HG03378 (cell line): ENCODE measurements around the gene ALG9.
"Not testable (repeated sequence)": the region's sequence is repeated elsewhere in the genome, so short reads cannot be mapped to it uniquely, and the experiment has no call there.

Experiments used
- ATAC-seq: cut with Tn5 transposase; IDR thresholded peaks from one replicate; pipeline ENCODE4 v1.9.1; 2021; ENCODE audit warnings: mild to moderate bottlenecking, moderate library complexity; ENCODE audit not compliant: unreplicated experiment

ALG9 gene

DNA sequence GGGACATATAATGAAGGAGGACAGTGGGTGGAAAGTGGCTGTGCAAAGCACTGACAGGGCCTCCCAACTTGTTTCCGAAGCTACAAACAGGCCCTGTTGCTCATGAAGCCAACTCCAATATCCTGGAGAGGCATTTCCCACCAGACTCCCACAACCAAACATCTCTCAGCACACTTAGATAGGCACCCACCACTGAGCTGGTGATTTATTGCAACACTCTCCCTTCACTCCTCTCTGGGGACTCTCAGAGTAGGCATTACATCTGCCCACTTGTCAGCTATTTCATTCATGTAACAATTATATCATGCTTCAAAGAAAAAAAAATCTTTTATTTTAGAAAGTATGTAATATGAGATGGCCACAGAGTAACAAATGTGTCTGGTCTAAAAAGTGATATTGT, 73.1 kb downstream of the ALG9 start:
- no peak for ATAC-seq

DNA sequence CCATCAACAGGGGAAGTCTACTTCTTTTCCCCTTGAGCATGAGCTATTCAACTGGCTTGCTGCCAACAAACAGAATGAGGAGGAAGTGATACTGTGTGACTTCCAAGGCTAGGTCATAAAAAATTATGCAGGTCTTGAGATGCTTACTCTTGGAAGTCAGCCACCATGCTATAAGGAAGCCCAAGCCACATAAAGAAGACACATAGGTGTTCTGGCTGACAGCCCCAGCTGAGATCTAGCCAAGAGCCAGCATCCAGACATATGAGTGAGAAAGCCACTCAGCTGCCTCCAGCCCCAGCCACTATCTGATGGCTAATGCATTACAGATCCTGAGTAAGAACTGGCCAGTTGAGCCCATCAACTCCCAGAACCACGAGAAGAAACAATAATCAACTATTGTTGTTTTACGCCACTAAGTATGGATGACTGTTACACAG, 74.2 kb downstream of the ALG9 start:
- ATAC-seq: peak; percentile 69

DNA sequence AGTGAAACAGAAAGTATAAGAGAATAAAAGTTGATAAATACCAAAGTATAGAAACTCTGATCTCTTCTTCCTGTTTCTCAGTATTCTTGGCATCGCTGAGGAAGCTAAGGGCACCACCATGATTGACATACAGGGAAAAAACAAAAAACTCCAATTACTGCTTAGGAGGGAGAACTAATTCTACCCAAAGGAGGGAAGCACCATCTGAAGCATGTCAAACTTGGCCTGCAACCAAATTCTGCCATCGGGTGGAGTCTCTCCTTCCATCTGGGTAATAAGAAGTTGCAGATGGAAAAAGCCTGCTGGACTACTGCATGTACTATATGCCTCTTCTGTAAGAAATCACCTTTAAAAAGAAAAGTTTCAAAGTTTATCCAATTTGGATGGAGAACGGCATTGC, 74.7 kb downstream of the ALG9 start:
- ATAC-seq: no peak

- ATAC-seq: no peak
These were observed 75.9 kb downstream of the ALG9 start for GRCh38 chr11:111795334-111795985.

DNA sequence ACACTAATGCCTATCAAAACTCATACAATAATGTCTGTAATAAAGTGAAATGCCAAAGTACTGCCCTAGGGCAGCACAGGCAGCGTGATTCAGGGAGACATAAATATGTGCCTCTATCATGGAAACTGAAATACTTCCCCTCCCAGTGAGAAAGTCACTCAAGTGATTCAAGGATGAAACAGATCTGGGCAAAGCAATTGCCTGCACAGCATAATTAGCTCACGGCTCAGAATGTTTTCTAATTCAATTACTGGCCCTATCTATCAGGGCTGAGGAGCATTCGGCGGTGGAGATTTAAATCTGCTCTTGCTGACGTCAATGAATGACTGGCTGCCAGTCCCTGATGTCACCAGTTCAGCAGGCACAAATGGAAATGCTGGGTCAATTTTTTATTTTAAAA, 77.5 kb downstream of the ALG9 start:
- no peak for ATAC-seq

DNA sequence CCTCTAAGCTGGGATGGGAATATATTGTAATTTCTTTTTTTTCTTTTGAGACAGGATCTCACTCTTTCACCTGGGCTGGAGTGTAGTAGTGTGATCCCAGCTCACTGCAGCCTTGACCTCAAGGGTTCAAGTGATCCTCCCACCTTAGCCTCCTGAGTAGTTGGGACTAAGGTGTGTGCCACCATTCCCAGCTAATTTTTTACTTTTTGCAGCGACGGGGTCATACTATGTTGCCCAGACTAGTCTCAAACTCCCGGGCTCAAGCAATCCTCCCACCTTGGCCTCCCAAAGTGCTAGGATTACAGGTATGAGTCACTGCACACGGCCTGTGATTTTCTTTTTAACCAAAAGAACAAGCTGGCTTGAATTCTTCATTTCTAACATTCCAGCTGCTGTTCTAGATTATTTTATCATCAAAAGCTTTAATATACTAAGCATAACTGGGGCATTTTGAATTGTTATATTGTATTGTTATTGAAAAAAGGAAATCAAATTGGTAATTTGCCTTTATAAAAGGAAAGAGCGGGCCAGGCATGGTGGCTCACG, 78.4 kb downstream of the ALG9 start:
- ATAC-seq: no peak

GRCh38 chr11:111792314-111792713, 79.1 kb downstream of the ALG9 start:
- ATAC-seq: no peak

- no peak for ATAC-seq
These were observed 82.9 kb downstream of the ALG9 start for GRCh38 chr11:111788464-111788863.

DNA sequence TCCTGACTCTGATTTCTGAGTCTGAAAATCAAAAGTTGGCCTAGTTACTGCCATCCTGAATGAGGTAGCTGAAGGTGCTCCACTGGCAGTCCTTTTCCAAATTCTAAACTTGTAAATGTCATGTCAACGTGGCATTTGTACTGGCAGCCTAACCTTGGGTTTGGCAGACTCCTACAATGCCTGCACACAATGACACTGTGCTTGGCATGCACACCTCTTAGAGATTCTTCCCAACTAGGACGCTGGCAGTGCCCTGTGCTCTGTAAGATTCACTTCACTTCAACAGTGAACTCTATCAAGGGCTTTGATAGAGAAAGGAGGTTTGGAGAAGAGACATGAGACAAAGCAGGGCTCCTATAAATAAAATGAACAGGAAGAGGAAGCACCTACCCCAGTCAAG, 83.3 kb downstream of the ALG9 start:
- ATAC-seq: no peak

GRCh38 chr11:111785886-111786412, 85.4 kb downstream of the ALG9 start:
- ATAC-seq: no peak

GRCh38 chr11:111785076-111785475, 86.3 kb downstream of the ALG9 start:
- ATAC-seq: no peak

DNA sequence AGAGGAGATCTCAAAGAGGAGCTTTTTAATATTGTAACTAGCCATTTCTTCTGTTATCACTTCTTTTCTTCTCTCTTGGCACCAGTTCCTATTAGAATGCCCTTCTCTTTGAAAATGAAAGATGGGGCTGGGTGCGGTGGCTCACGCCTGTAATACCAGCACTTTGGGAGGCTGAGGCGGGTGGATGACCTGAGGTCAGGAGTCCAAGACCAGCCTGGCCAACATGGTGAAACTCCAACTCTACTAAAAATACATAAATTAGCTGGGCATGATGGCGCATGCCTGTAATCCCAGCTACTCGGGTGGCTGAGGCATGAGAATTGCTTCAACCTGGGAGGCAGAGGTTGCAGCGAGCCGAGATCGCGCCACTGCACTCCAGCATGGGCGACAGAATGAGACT, 87.1 kb downstream of the ALG9 start:
- ATAC-seq: not testable (repeated sequence)

DNA sequence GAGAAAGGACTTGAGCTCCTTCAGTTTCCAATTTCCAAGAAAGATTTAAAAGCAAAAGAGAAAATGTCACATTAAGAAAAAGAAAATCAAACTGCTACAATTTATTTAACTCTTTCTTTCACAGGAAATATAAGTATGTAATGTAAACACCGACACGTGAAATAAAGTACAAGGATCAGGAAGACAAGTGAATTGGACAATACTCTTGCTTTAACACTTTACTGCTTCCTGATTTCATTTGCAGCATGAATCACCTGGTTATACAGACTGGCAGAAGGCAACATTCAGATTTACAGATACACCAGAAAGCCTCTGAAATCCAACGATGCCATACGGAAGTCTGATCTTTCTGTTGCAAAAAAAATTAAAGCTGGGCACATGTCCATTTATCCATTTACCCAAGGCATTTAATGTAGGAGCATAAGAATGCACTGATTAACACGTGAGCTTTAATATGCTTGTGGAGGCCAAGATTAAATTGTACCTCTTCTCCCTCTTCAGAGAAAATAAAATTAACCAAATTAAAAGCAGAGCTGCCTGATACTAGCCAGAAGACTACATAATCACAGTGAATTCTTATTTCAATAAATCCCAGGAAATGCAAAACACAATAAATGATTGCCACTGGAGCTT, 89.2 kb downstream of the ALG9 start:
- ATAC-seq: no peak

GRCh38 chr11:111779118-111779517, 92.3 kb downstream of the ALG9 start:
- ATAC-seq: no peak

DNA sequence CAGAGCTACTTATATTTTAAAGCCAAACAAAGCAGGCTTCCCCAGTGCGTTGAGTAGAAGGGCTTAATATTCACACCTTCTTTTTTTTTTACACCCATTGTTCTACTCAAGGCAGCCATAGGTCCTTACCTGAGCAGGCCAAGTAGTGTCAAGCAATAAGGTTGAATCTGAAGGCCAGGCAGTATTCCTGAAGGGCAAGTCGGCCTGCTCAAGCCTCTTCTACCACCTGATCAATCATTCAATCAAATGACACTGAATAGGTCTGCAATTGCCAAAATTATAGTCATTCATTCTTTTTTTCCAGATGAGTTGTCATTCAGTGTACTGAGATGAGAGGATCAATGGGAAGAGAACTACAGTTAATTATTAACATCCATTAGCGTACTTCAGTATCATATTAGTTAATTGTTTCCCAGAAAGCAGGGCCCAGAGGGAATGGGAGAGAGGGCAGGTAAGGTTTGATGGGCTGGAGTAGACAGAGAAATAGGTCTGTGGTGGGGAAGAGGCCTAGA, 93.3 kb downstream of the ALG9 start:
- ATAC-seq: no peak

DNA sequence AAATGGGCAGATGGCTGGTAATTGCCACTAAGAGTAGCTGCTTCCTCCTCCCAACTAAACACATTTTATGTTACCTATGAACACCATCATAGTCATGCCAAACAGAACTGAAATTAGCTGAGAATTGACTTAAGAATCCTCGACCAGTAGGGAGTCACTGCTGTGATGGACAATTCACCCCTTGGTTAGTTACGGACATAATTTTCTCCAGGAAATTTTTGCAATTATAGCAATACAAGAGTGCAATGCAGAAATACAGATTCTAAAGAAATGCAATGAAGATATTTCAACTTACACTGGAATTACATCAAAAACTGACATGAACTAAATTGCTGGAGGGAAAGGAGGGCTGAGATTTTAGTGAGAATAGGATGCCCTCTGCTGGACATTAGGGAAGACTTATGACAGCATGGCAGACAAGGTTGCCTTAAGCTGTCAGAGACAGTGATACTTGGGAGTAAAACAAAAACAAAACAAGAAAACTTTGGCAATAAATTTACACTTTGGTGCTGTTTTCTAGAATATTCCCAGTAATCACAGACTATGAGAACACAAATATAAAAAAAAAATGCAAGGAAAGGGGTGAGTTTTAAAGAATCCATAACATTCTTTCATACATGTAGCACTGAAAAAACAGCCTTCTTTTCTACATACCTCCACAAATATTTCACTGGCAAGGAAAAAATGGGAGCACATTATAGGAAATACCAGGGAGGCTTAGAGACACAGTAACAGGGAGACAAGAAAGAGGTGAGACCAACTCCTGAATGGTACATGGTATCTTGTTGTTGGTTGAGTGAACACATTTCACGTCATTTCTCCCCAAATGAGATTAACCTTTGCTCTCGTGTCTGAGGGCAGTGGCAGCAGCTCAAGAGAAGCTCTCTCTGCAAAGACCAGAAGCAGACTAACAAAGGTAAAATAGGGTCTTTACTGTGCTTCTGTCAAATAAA, 94.0 kb downstream of the ALG9 start:
- ATAC-seq: peak; percentile 58

- ATAC-seq: peak; percentile 95
These were observed 94.8 kb downstream of the ALG9 start for GRCh38 chr11:111776398-111777093.

DNA sequence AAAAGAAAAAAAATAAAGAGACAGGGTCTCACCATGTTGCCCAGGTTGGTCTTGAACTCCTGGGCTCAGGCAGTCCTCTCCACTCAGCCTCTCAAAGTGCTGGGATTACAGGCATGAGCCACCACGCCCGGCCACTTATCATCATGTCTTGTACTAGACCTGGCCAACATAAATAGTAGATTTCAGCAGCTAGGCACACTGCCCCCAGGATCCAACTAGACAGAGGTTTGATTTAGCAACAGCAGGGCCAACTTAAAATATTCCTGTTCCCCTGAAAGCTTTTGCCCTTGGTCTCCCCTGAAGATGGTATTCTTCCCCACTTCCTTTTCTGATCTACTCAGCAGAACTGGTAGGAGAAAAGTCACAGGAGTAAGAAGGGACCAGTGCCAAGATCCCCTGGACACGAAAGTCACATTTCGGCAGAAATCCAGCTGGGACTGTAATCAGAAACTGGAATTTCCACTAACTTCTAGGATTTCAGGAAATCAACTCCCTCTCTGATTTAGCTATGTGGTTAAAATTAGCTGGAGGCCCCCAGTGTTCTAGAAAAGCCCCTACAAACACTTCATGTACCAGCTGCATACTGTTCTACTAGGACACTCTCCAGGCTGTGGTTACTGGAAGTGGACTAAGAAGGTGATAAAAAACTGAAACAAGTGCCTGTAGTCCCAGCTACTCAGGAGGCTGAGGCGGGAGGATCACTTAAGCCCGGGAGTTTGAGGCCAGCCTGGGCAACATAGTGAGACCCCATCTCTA, 96.2 kb downstream of the ALG9 start:
- no peak for ATAC-seq

DNA sequence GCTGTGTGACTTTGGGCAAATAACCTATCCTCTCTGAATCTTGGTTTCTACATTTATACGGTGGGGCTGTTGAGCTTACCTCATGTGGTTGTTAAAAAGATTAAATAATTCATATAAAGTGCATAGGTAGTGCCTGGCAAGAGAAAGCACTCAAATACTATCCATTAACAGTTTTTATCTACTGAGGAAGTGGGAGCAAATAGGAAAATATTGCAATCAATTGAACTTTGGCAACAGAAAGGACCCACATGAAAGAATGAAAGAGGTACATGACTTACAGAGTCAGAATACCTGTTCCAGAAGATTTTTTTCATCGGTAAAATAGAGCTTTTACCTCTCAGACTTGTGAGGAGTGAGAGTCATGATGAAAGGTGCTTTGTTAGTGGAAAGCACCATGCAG, 98.8 kb downstream of the ALG9 start:
- no peak for ATAC-seq

DNA sequence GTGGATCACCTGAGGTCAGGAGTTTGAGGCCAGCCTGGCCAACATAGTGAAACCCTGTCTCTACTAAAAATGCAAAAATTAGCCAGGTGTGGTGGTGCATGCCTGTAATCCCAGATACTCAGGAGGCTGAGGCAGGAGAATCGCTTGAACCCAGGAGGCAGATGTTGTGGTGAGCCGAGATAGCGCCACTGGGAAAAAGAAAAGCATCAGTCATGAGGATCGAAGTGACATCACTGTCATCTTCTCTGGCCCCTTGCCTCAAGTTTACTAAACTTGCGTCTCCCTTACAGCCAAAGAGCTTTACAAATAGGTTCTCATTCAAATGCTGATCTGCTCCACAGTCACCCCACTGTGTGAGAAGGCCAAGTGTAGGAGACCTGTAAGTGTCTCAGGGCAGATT, 100.2 kb downstream of the ALG9 start:
- ATAC-seq: not testable (repeated sequence)
